Smooth muscle cell (in vitro differentiated cells): ENCODE results near the gene ZFPL1. TPM values are rescaled to one million over a fixed set of nuclear protein-coding genes. Genes with fewer than 3 reads are reported as not detected.
"Not testable (repeated sequence)": the region's sequence is repeated elsewhere in the genome, so short reads cannot be mapped to it uniquely, and the experiment has no call there.

Source experiments
- DNase-seq: peaks from one replicate; lab custom pipeline; 2025; ENCODE audit not compliant: unreplicated experiment; lab: John Stamatoyannopoulos, UW
- H2AFZ ChIP-seq: fragments of 200-600 bp; sonication (generic); 2 replicates; pipeline ENCODE4 v1.6.0; 2016; ENCODE audit warnings: antibody characterized with exemption, low read depth, mild to moderate bottlenecking
- H3F3A ChIP-seq: fragments of 200-600 bp; sonication (generic); 2 replicates; pipeline ENCODE4 v1.6.0; 2017; ENCODE audit warnings: antibody characterized with exemption, low read depth
- H3K27ac ChIP-seq: fragments of 200-600 bp; sonication (generic); 2 replicates; pipeline ENCODE4 v1.5.1; 2016; ENCODE audit warnings: low read depth, mild to moderate bottlenecking
- H3K27me3 ChIP-seq: fragments of 200-600 bp; sonication (generic); 2 replicates; pipeline ENCODE4 v1.6.1; 2016; ENCODE audit warnings: low read depth, mild to moderate bottlenecking
- H3K36me3 ChIP-seq: fragments of 200-600 bp; sonication (generic); 2 replicates; pipeline ENCODE4 v1.5.1; 2016; ENCODE audit warnings: low read depth
- H3K4me1 ChIP-seq: fragments of 200-600 bp; sonication (generic); 2 replicates; pipeline ENCODE4 v1.5.1; 2016; ENCODE audit warnings: low read depth
- H3K4me2 ChIP-seq: fragments of 200-600 bp; sonication (generic); 2 replicates; pipeline ENCODE4 v1.6.0; 2016; ENCODE audit warnings: mild to moderate bottlenecking
- H3K4me3 ChIP-seq: fragments of 200-600 bp; sonication (generic); 2 replicates; pipeline ENCODE4 v1.5.1; 2016; ENCODE audit warnings: mild to moderate bottlenecking
- H3K79me2 ChIP-seq: fragments of 200-600 bp; sonication (generic); 2 replicates; pipeline ENCODE4 v1.6.0; 2016; ENCODE audit warnings: low read depth, mild to moderate bottlenecking
- H3K9ac ChIP-seq: fragments of 200-600 bp; sonication (generic); 2 replicates; pipeline ENCODE4 v1.6.0; 2016; ENCODE audit warnings: low read depth
- H3K9me3 ChIP-seq: fragments of 200-600 bp; sonication (generic); replicated peaks from 2 replicates; pipeline ENCODE4 v1.5.1; 2016; ENCODE audit warnings: low read depth
- H4K20me1 ChIP-seq: fragments of 200-600 bp; sonication (generic); 2 replicates; pipeline ENCODE4 v1.6.0; 2016; ENCODE audit warnings: low read depth
- CTCF ChIP-seq: fragments of 200-600 bp; sonication (generic); IDR thresholded peaks from 2 replicates; pipeline ENCODE4 v1.5.1; 2017; ENCODE audit warnings: borderline replicate concordance, mild to moderate bottlenecking, antibody characterized with exemption; ENCODE audit not compliant: insufficient read depth, poor library complexity, severe bottlenecking
- WGBS: methylation state at CpG from one replicate; pipeline ENCODE4 v1.1.7; 2016; ENCODE audit warnings: low lambda C conversion rate; 5-methylcytosine and 5-hydroxymethylcytosine counted together
- polyA plus RNA-seq: library from polyadenylated mRNA; unstranded; fragments of >200 nt; fragmentation: Nextera tagmentation; extraction: Ambion mirVana; gene quantifications from 2 replicates; pipeline ENCODE4 v1.2.1, GENCODE V29; 2016
- total RNA-seq: library from RNA; depleted of rRNA; stranded (reverse); fragments of >200 nt; gene quantifications from 2 replicates; pipeline ENCODE4 v1.2.3, GENCODE V29; 2014

Gene ZFPL1
- total and polyA plus RNA-seq, 2 experiments from 2014 or later, result 87.1 to 91.0 TPM

- peak within 1 kb of the TSS; percentile 96 for H3K9ac ChIP-seq
- peaks cover 39% of the 10 kb centered on the region for H3K79me2 ChIP-seq
- peaks cover 21% of the 10 kb centered on the region for H3F3A ChIP-seq
- no peaks in the 10 kb centered on the region for H3K36me3 ChIP-seq
- TF ChIP-seq CTCF, result peak; percentile 93
- no peaks in the 10 kb centered on the region for H3K27me3 ChIP-seq
- peaks cover 20% of the 10 kb centered on the region for H3K4me1 ChIP-seq
- DNase-seq, result peak; percentile 94
- WGBS, result 1% methylated on average over 89 of the region's 89 CpGs
- H3K4me3 ChIP-seq, result peak within 1 kb of the TSS; percentile 81
- H4K20me1 ChIP-seq, result no peaks in the 10 kb centered on the region
- H3K4me2 ChIP-seq, result peak within 1 kb of the TSS; percentile 96
- peak within 1 kb of the TSS; percentile 98 for H3K27ac ChIP-seq
- no peak within 1 kb of the TSS for H2AFZ ChIP-seq
- H3K9me3 ChIP-seq, result no peaks in the 10 kb centered on the region
Observed at GRCh38 chr11:65117206-65118096, 33.4 kb downstream of the ZFPL1 start, which contains the start of gene ZNHIT2. TSS of gene ZNHIT2 (minus strand) at chr11:65117701. CDS start at chr11:65117653, 48 bp downstream.

DNA sequence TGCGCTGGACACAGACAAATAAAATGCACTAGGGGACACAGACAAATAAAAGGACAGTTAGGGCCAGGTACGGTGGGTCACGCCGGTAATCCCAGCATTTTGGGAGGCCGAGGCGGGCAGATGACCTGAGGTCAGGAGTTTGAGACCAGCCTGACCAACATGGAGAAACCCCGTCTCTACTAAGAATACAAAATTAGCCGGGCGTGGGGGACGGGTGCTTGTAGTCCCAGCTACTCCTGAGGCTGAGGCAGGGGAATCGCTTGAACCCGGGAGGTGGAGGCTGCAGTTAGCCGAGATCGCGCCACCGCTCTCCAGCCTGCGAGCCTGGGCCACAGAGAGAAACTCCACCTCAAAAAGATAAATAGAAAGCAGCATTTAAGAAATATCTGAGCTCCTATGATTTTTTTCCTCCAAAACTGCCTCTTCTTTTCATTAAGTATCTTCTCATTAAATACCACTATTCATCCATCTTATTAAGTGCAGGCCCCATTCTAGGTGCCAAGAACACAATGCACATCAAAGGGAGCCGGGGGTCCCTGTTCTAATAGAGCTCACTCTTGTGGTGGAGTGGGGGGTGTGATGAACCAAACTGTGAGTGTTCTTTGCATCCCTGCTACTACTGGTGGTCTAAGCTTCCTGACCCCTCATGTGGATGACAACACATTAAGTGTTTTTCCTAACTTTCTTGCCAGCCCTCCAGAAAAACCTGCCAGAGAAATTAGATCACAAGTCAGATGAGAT is 34.2 kb downstream of the ZFPL1 start:
- H3K9ac ChIP-seq, result no peak overlapping the region
- no peak for DNase-seq
- H3K9me3 ChIP-seq, result no peaks in the 10 kb centered on the region
- 91% methylated on average over 18 of the region's 18 CpGs for WGBS
- H3K79me2 ChIP-seq, result peaks cover 45% of the 10 kb centered on the region
- H3F3A ChIP-seq, result peaks cover 21% of the 10 kb centered on the region
- no peaks in the 10 kb centered on the region for H3K36me3 ChIP-seq
- no peak overlapping the region for H2AFZ ChIP-seq
- H3K4me3 ChIP-seq, result no peak overlapping the region
- no peaks in the 10 kb centered on the region for H3K27me3 ChIP-seq
- H3K4me2 ChIP-seq, result no peak overlapping the region
- H3K4me1 ChIP-seq, result peaks cover 18% of the 10 kb centered on the region
- no peak for TF ChIP-seq CTCF
- no peaks in the 10 kb centered on the region for H4K20me1 ChIP-seq
- peak overlapping the region; percentile 89 for H3K27ac ChIP-seq

DNA sequence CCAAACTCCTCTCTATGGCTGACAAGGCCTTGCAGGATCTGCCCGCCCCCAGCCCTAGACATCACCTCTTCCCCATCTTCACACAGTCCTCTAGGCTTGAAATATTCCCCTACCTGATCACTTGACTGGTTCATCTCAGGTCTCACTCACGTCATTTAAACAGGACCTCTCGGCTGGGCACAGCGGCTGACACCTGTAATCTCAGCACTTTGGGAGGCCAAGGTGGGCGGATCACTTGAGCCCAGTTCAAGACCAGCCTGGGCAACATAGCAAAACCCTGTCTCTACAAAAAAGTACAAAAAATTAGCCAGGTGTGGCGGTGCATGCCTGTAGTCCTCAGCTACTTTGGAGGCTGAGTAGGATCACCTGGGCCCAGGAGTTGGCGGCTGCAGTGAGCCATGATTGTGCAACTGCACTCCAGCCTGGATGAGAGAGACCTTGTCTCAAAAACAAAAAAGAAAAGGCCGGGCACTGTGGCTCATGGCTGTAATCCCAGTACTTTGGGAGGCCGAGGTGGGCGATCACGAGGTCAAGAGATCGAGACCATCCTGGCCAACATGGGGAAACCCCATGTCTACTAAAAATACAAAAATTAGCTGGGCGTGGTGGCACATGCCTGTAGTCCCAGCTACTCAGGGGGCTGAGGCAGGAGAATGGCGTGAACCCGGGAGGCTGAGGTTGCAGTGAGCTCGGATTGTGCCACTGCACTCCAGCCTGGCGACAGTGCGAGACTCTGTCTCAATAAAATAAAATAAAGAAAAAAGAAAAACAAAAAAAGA is 35.1 kb downstream of the ZFPL1 start:
- H3K36me3 ChIP-seq, H3K9ac ChIP-seq, H2AFZ ChIP-seq, H3K4me2 ChIP-seq, H3K27me3 ChIP-seq, H3K4me3 ChIP-seq, H3K9me3 ChIP-seq, DNase-seq, H4K20me1 ChIP-seq: not testable (repeated sequence)
- Histone ChIP-seq H3F3A (peaks cover 21% of the 10 kb centered on the region), H3K27ac (peak overlapping the region; percentile 89), H3K4me1 (peaks cover 15% of the 10 kb centered on the region), H3K79me2 (peaks cover 53% of the 10 kb centered on the region)
- 98% methylated on average over 18 of the region's 18 CpGs for WGBS

- no peak overlapping the region for H3K4me2 ChIP-seq
- H3K27ac ChIP-seq, result peak overlapping the region; percentile 89
- H3K4me1 ChIP-seq, result peaks cover 15% of the 10 kb centered on the region
- peaks cover 59% of the 10 kb centered on the region for H3K79me2 ChIP-seq
- no peaks in the 10 kb centered on the region for H4K20me1 ChIP-seq
- peaks cover 21% of the 10 kb centered on the region for H3F3A ChIP-seq
- peak overlapping the region; percentile 32 for H3K9ac ChIP-seq
- H3K27me3 ChIP-seq, result no peaks in the 10 kb centered on the region
- no peak overlapping the region for H2AFZ ChIP-seq
- H3K9me3 ChIP-seq, result no peaks in the 10 kb centered on the region
- no peak for TF ChIP-seq CTCF
- H3K36me3 ChIP-seq, result no peaks in the 10 kb centered on the region
- no peak for DNase-seq
- no peak overlapping the region for H3K4me3 ChIP-seq
Observed at GRCh38 chr11:65119670-65119995, 35.6 kb downstream of the ZFPL1 start.
